Osteoblast (primary cell): ENCODE measurements around the gene NUDT16. TPM values are rescaled to one million over a fixed set of nuclear protein-coding genes. Genes with fewer than 3 reads are reported as not detected.
"Not testable (repeated sequence)": the region's sequence is repeated elsewhere in the genome, so short reads cannot be mapped to it uniquely, and the experiment has no call there.

Experiments used
- DNase-seq: peaks from one replicate; pipeline ENCODE4 v3.0.0; 2011; ENCODE audit warnings: low spot score, mixed read lengths; ENCODE audit not compliant: insufficient read length; ENCODE audit errors: missing footprints
- H2AFZ ChIP-seq: 2 replicates; pipeline ENCODE4 v1.6.0; 2011; ENCODE audit warnings: mild to moderate bottlenecking, low read length
- H3K27ac ChIP-seq: 2 replicates; pipeline ENCODE4 v1.5.1; 2011; ENCODE audit warnings: mild to moderate bottlenecking, low read depth, low read length, moderate library complexity
- H3K27me3 ChIP-seq: 2 replicates; pipeline ENCODE4 v1.6.0; 2012; ENCODE audit warnings: mild to moderate bottlenecking, control low read depth, inconsistent platforms, low read length, moderate library complexity; ENCODE audit not compliant: insufficient read depth
- H3K36me3 ChIP-seq: 2 replicates; pipeline ENCODE4 v1.5.1; 2011; ENCODE audit warnings: mild to moderate bottlenecking, low read length, control low read depth, moderate library complexity; ENCODE audit not compliant: insufficient read depth
- H3K4me1 ChIP-seq: 2 replicates; pipeline ENCODE4 v1.5.1; 2011; ENCODE audit warnings: mild to moderate bottlenecking, low read length, control low read depth, moderate library complexity; ENCODE audit not compliant: insufficient read depth
- H3K4me2 ChIP-seq: 2 replicates; pipeline ENCODE4 v1.6.0; 2011; ENCODE audit warnings: mild to moderate bottlenecking, low read length; ENCODE audit not compliant: insufficient read depth
- H3K4me3 ChIP-seq: fragments of 200-600 bp; sonication (generic); 3 replicates; pipeline ENCODE4 v1.5.1; 2012; ENCODE audit warnings: mild to moderate bottlenecking, low read length, inconsistent platforms; ENCODE audit not compliant: insufficient read depth
- H3K79me2 ChIP-seq: 2 replicates; pipeline ENCODE4 v1.6.0; 2012; ENCODE audit warnings: mild to moderate bottlenecking, low read length, control low read depth, inconsistent platforms; ENCODE audit not compliant: insufficient read depth
- H3K9me3 ChIP-seq: 2 replicates; pipeline ENCODE4 v1.5.1; 2011; ENCODE audit warnings: low read depth, low read length, control low read depth
- H4K20me1 ChIP-seq: 2 replicates; pipeline ENCODE4 v1.6.0; 2012; ENCODE audit warnings: mild to moderate bottlenecking, low read length, control low read depth; ENCODE audit not compliant: insufficient read depth
- CTCF ChIP-seq: IDR thresholded peaks from 2 replicates; pipeline ENCODE4 v1.5.1; 2011; ENCODE audit warnings: mild to moderate bottlenecking, low read depth, low read length, moderate library complexity; ENCODE audit errors: extremely low read depth
- total RNA-seq: library from RNA; depleted of rRNA; stranded (reverse); fragments of >200 nt; gene quantifications from 2 replicates; pipeline ENCODE4 v1.2.3, GENCODE V29; 2012

NUDT16 gene
- total RNA-seq, 1 donor = 10.1 TPM

- DNase-seq = no peak
- Histone ChIP-seq H3K27ac (no peak overlapping the region), H3K27me3 (no peaks in the 10 kb centered on the region), H3K79me2 (peaks cover 12% of the 10 kb centered on the region), H3K36me3 (peaks cover 8% of the 10 kb centered on the region), H3K9me3 (no peaks in the 10 kb centered on the region), H2AFZ (no peak overlapping the region), H4K20me1 (no peaks in the 10 kb centered on the region), H3K4me1 (no peaks in the 10 kb centered on the region), H3K4me2 (no peak overlapping the region), H3K4me3 (no peak overlapping the region)
- TF ChIP-seq CTCF = no peak
Measured at GRCh38 chr3:131374741-131375140, 6.8 kb upstream of the NUDT16 start.

- Histone ChIP-seq H3K36me3 (peaks cover 23% of the 10 kb centered on the region), H3K4me3 (peak overlapping the region; percentile 98), H3K4me2 (peak overlapping the region; percentile 95), H3K4me1 (peaks cover 10% of the 10 kb centered on the region), H2AFZ (peak overlapping the region; percentile 99), H3K79me2 (peaks cover 38% of the 10 kb centered on the region), H3K27ac (peak overlapping the region; percentile 92)
- not testable (repeated sequence) for DNase-seq, H3K9me3 ChIP-seq, H3K27me3 ChIP-seq, H4K20me1 ChIP-seq
Measured at GRCh38 chr3:131380821-131381444, 641 bp upstream of the NUDT16 start.

GRCh38 chr3:131386429-131387165 is 5.0 kb downstream of the NUDT16 start:
- Histone ChIP-seq H4K20me1 (peaks cover 5% of the 10 kb centered on the region), H2AFZ (no peak overlapping the region), H3K4me2 (no peak overlapping the region), H3K9me3 (no peaks in the 10 kb centered on the region), H3K36me3 (peaks cover 22% of the 10 kb centered on the region), H3K27me3 (no peaks in the 10 kb centered on the region), H3K27ac (no peak overlapping the region), H3K4me1 (peaks cover 7% of the 10 kb centered on the region), H3K79me2 (peaks cover 12% of the 10 kb centered on the region), H3K4me3 (no peak overlapping the region)
- no peak for DNase-seq
- TF ChIP-seq CTCF = no peak

- peaks cover 5% of the 10 kb centered on the region for H4K20me1 ChIP-seq
- no peaks in the 10 kb centered on the region for H3K9me3 ChIP-seq
- no peak for TF ChIP-seq CTCF
- no peak for DNase-seq
- peaks cover under 1% of the 10 kb centered on the region for H3K79me2 ChIP-seq
- no peak overlapping the region for H3K4me3 ChIP-seq
- no peaks in the 10 kb centered on the region for H3K4me1 ChIP-seq
- H3K27ac ChIP-seq = no peak overlapping the region
- H3K4me2 ChIP-seq = no peak overlapping the region
- no peaks in the 10 kb centered on the region for H3K27me3 ChIP-seq
- H3K36me3 ChIP-seq = peaks cover 22% of the 10 kb centered on the region
- H2AFZ ChIP-seq = no peak overlapping the region
Measured at GRCh38 chr3:131387796-131388489, 6.4 kb downstream of the NUDT16 start.
